Epithelial cell of esophagus (primary cell): ENCODE measurements around the gene HSD17B14.
"Not testable (repeated sequence)": the region's sequence is repeated elsewhere in the genome, so short reads cannot be mapped to it uniquely, and the experiment has no call there.

Experiments used
- DNase-seq: peaks from one replicate; pipeline ENCODE4 v3.0.0; 2010; ENCODE audit warnings: low read depth
- H3K4me3 ChIP-seq: 2 replicates; pipeline ENCODE4 v1.5.1; 2011; ENCODE audit warnings: mild to moderate bottlenecking, low read length, control low read depth
- TF ChIP-seq, protein P1 (sequence below): IDR thresholded peaks from 2 replicates; pipeline ENCODE4 v1.5.1; 2011; ENCODE audit warnings: low read depth, mild to moderate bottlenecking, low read length, control low read depth, inconsistent platforms; ENCODE audit not compliant: insufficient read depth; ENCODE audit errors: missing control alignments

Gene HSD17B14

DNA sequence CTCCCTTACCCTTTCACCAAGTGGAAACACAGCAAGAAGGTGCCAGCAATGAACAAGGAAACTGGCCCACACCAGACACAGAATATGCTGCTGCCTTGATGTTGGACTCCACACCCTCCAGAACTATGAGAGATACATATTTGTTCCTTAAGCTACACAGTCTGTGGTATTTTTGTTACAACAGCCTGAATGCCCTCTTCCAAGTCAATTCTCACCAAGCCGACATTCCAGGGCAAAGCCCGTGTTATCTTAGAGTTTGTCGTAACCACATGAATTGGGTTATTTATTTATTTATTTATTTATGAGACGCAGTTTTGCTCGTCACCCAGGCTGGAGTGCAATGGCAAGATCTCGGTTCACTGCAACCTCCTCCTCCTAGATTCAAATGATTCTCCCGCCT, 66.0 kb downstream of the HSD17B14 start:
- H3K4me3 ChIP-seq: no peak overlapping the region
- TF ChIP-seq, protein P1, sequence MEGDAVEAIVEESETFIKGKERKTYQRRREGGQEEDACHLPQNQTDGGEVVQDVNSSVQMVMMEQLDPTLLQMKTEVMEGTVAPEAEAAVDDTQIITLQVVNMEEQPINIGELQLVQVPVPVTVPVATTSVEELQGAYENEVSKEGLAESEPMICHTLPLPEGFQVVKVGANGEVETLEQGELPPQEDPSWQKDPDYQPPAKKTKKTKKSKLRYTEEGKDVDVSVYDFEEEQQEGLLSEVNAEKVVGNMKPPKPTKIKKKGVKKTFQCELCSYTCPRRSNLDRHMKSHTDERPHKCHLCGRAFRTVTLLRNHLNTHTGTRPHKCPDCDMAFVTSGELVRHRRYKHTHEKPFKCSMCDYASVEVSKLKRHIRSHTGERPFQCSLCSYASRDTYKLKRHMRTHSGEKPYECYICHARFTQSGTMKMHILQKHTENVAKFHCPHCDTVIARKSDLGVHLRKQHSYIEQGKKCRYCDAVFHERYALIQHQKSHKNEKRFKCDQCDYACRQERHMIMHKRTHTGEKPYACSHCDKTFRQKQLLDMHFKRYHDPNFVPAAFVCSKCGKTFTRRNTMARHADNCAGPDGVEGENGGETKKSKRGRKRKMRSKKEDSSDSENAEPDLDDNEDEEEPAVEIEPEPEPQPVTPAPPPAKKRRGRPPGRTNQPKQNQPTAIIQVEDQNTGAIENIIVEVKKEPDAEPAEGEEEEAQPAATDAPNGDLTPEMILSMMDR: no peak
- DNase-seq: peak; percentile 73

DNA sequence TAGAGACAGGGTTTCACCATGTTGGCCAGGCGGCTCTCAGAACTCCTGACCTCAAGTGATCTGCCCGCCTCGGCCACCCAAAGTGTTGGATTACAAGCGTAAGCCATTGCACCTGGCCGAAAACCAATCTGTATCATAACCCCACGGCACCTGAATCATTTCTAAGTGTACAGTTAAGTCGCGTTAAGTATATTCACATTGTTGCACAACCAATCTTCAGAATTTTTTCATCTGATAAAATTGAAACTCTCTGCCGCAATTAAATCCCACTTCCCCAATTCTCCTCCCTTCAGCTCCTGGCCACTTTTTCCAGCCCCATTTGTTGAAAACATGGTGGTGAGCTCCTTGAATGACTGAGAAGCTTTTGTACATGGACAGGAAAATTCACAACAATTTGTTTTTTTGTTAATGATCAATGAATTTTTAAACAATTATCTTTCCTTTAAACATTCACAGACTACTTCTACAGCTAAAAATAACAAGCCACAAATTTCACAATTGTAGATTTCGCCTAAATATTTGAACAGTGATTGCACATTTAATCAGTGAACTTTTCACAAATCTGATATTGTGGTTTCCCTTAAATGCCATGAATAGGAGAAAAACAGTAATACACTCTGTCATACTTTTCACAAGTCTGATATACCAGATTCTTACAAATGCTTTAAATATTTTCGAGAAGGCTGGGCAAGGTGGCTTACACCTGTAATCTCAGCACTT, 67.1 kb downstream of the HSD17B14 start:
- no peak overlapping the region for H3K4me3 ChIP-seq
- TF ChIP-seq, protein P1: no peak
- no peak for DNase-seq

DNA sequence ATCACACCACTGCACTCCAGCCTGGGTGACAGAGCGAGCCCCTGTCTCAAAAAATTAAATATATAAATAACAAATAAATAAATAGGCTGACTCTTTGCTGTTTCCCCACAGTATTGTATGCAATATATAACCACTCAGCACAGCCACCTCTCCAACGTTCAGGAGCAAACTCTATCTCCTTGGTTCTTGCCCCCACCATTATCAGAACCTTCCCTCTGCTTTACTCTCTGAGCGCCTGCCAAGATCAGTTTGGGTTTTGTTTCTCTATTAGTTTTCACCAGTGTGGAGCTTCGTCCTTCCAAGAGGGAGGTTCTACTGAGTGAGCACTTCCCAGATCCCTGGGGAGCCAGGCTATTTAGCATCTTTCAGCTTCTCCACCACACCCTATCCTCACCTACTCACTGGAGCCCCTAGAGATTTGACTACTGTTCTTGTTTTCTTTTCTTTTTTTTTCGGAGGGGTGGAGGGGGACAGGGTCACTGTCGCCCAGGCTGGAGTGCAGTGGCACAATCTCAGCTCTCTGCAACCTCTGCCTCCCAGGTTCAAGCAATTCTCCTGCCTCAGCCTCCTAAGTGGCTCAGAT, 68.0 kb downstream of the HSD17B14 start:
- DNase-seq, H3K4me3 ChIP-seq: not testable (repeated sequence)

DNA sequence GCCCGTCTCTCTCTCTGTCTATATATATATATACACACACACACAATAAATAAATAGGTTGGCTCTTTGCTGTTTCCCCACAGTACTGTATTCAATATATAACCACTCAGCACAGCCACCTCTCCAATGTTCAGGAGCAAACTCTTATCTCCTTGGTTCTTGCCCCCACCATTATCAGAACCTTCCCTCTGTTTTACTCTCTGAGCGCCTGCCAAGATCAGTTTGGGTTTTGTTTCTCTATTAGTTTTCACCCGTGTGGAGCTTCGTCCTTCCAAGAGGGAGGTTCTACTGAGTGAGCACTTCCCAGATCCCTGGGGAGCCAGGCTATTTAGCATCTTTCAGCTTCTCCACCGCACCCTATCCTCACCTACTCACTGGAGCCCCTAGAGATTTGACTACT, 70.5 kb downstream of the HSD17B14 start:
- not testable (repeated sequence) for H3K4me3 ChIP-seq, DNase-seq
